Body of pancreas (tissue), 4 donors: ENCODE results near the gene MIGA1. TPM values are rescaled to one million over a fixed set of nuclear protein-coding genes. Genes with fewer than 3 reads are reported as not detected.

Experiments
- ATAC-seq: fragments of 150-250 bp; one replicate; pipeline ENCODE4 v1.9.1; 2016
- DNase-seq, 4 donors: peaks; one replicate each; pipeline ENCODE4 v3.0.0-alpha.2; 2019
- H3K27ac ChIP-seq, 4 donors: fragments of 200-600 bp; sonication (generic); 1 replicate in 3 of 4; 2 replicates in 1 of 4; pipeline versions ENCODE4 v1.5.1 to v1.6.1; 2016 to 2019; ENCODE audit warnings: mild to moderate bottlenecking in 1 of 4, mixed read lengths in 1 of 4, moderate library complexity in 1 of 4
- H3K27me3 ChIP-seq, 2 donors: fragments of 200-600 bp; sonication (generic); one replicate each; pipeline ENCODE4 v1.6.0; 2016; ENCODE audit warnings: mild to moderate bottlenecking in 1 of 2
- H3K36me3 ChIP-seq, 2 donors: fragments of 200-600 bp; sonication (generic); replicated peaks in 1 of 2; 2 replicates each; pipeline ENCODE4 v1.5.1; 2016; ENCODE audit warnings: low read depth in 2 of 2; ENCODE audit not compliant: insufficient read depth in 1 of 2
- H3K4me1 ChIP-seq: fragments of 200-600 bp; sonication (generic); one replicate; pipeline ENCODE4 v1.6.0; 2016
- H3K4me3 ChIP-seq, 2 donors: fragments of 200-600 bp; sonication (generic); 1 replicate in 1 of 2; 2 replicates in 1 of 2; pipeline ENCODE4 v1.5.1; 2016 to 2019
- H3K9me3 ChIP-seq, 3 donors: fragments of 200-600 bp; sonication (generic); 1 replicate in 2 of 3; 2 replicates in 1 of 3; pipeline ENCODE4 v1.5.1; 2016
- POLR2A ChIP-seq, 3 donors: fragments of 450-650 bp; IDR thresholded peaks; one replicate each; pipeline ENCODE4 v1.6.1; 2016; ENCODE audit warnings: antibody characterized with exemption in 3 of 3, mild to moderate bottlenecking in 2 of 3
- WGBS, 2 donors: methylation state at CpG; one replicate each; pipeline ENCODE4 v1.1.5; 2017; 5-methylcytosine and 5-hydroxymethylcytosine counted together
- intact Hi-C: fragments of 100-400 bp; cut with DNase I; formaldehyde crosslinking; loops from one replicate; pipeline ENCODE4 v1.15.1; 2023
- total RNA-seq, 2 donors: library from RNA; depleted of rRNA; stranded (reverse); fragments of >200 nt; gene quantifications; one replicate each; pipeline ENCODE4 v1.1.0, GENCODE V29; 2016
- TF ChIP-seq, protein P1 (sequence below), 7 experiments: fragments of 450-650 bp in 4 of 7; fragments of 200-600 bp in 3 of 7; sonication (generic) in 3 of 7; IDR thresholded peaks; one replicate each; pipeline ENCODE4 v1.5.1; 2016 to 2019; ENCODE audit warnings: antibody characterized with exemption in 7 of 7

Gene MIGA1
- total RNA-seq, 2 donors from 2014 or later = 6.6 to 10.4 TPM

GRCh38 chr1:77925518-77925917 lies 146.1 kb downstream of the MIGA1 start:
- no peaks in the 10 kb centered on the region for H3K27me3 ChIP-seq
- no peak overlapping the region for H3K4me3 ChIP-seq
- intact Hi-C loops = no loop called here
- 83 to 93% methylated on average over 1 of the region's 1 CpG for WGBS, 2 donors
- ATAC-seq = no peak
- no peak for DNase-seq
- no peaks in the 10 kb centered on the region for H3K4me1 ChIP-seq
- H3K27ac ChIP-seq = no peak overlapping the region
- H3K9me3 ChIP-seq = no peaks in the 10 kb centered on the region
- no peaks in the 10 kb centered on the region for H3K36me3 ChIP-seq
- TF ChIP-seq POLR2A (IDR thresholded peaks at IDR 0.05) = no peak
- TF ChIP-seq, protein P1, sequence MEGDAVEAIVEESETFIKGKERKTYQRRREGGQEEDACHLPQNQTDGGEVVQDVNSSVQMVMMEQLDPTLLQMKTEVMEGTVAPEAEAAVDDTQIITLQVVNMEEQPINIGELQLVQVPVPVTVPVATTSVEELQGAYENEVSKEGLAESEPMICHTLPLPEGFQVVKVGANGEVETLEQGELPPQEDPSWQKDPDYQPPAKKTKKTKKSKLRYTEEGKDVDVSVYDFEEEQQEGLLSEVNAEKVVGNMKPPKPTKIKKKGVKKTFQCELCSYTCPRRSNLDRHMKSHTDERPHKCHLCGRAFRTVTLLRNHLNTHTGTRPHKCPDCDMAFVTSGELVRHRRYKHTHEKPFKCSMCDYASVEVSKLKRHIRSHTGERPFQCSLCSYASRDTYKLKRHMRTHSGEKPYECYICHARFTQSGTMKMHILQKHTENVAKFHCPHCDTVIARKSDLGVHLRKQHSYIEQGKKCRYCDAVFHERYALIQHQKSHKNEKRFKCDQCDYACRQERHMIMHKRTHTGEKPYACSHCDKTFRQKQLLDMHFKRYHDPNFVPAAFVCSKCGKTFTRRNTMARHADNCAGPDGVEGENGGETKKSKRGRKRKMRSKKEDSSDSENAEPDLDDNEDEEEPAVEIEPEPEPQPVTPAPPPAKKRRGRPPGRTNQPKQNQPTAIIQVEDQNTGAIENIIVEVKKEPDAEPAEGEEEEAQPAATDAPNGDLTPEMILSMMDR (IDR thresholded peaks at IDR 0.05) = no peak

- no peak for TF ChIP-seq POLR2A (IDR thresholded peaks at IDR 0.05)
- TF ChIP-seq, protein P1 (IDR thresholded peaks at IDR 0.05) = no peak
- no peak for DNase-seq
- Histone ChIP-seq H3K27ac (no peak overlapping the region), H3K9me3 (no peaks in the 10 kb centered on the region), H3K27me3 (no peaks in the 10 kb centered on the region), H3K4me1 (no peaks in the 10 kb centered on the region), H3K4me3 (no peak overlapping the region), H3K36me3 (no peaks in the 10 kb centered on the region)
- intact Hi-C loops = no loop called here
- 79 to 89% methylated on average over 2 of the region's 2 CpGs for WGBS, 2 donors
- ATAC-seq = no peak
Measured at GRCh38 chr1:77925956-77926355, 146.5 kb downstream of the MIGA1 start.

DNA sequence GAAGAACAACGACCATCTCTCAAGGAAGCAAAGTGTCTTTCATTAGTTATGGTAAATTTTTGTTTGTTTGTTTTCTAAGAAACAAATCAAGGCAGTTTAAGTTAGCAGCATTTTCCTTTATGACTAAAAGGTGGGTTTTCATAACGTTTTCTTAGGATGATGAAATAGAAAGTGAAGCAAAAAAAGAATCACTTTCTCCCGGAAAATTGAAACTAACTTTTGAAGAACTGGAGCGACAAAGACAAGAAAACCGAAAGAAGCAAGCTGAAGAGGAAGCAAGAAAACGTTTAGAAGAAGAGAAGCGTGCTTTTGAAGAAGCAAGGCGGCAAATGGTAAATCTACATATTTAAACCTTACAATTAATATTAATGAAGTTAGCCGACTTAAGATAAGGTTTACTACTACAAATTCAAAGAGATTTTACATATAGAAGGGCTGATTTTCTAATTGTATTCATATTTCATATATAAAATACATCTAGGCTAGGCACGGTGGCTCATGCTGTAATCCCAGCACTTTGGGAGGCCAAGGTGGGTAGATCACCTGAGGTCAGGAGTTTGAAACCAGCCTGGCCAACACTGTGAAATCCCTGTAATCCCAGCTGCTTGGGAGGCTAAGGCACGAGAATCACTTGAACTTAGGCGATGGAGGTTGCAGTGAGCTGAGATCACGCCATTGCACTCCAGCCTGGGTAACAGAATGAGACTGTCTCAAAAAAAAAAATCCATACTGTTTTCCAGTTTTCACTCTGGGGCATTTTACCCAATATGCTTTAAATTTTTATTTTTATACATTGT lies 147.3 kb downstream of the MIGA1 start:
- WGBS, 2 donors = 63 to 78% methylated on average over 13 of the region's 13 CpGs
- DNase-seq = no peak
- Histone ChIP-seq H3K27ac (no peak overlapping the region), H3K4me3 (no peak overlapping the region), H3K27me3 (no peaks in the 10 kb centered on the region), H3K4me1 (no peaks in the 10 kb centered on the region), H3K9me3 (no peaks in the 10 kb centered on the region), H3K36me3 (no peaks in the 10 kb centered on the region)
- intact Hi-C loops = no loop called here
- TF ChIP-seq, protein P1 (IDR thresholded peaks at IDR 0.05) = no peak
- no peak for TF ChIP-seq POLR2A (IDR thresholded peaks at IDR 0.05)
- ATAC-seq = no peak

GRCh38 chr1:77927414-77927813 lies 148.0 kb downstream of the MIGA1 start:
- DNase-seq (no peak), ATAC-seq (no peak)
- no peaks in the 10 kb centered on the region for H3K27me3 ChIP-seq
- H3K36me3 ChIP-seq = no peaks in the 10 kb centered on the region
- H3K4me3 ChIP-seq = no peak overlapping the region
- no peaks in the 10 kb centered on the region for H3K9me3 ChIP-seq
- no peak overlapping the region for H3K27ac ChIP-seq
- intact Hi-C loops = no loop called here
- WGBS, 2 donors = 63 to 74% methylated on average over 4 of the region's 4 CpGs
- no peaks in the 10 kb centered on the region for H3K4me1 ChIP-seq
- TF ChIP-seq, protein P1 (IDR thresholded peaks at IDR 0.05) = no peak
- TF ChIP-seq POLR2A (IDR thresholded peaks at IDR 0.05) = no peak

Other genes with a start within 250 kb of the MIGA1 start
- gene ZZZ3, start 97.0 kb upstream of the MIGA1 start, total RNA-seq = 100 to 1,000 TPM in 1 of 2 donors, 10 to 100 TPM in 1; 26.0 to 100 TPM
- gene USP33, start 19.8 kb upstream of the MIGA1 start, total RNA-seq = 10 to 100 TPM; 53.1 to 65.1 TPM
- 10 to 100 TPM in 1 of 2 donors, 1 to 10 TPM in 1; 7.5 to 13.2 TPM for gene NEXN, start 109.0 kb downstream of the MIGA1 start, total RNA-seq
- 10 to 100 TPM; 56.7 to 63.8 TPM for gene FUBP1, start 199.4 kb downstream of the MIGA1 start, total RNA-seq
- gene DNAJB4, start 225.3 kb downstream of the MIGA1 start, total RNA-seq = 10 to 100 TPM; 20.2 to 24.1 TPM